Prostate gland (tissue), 2 donors: ENCODE data around the gene KCNK15.

ENCODE experiments used
- CTCF ChIP-seq, 4 experiments: fragments of 200-600 bp in 2 of 4; fragments of 450-650 bp in 2 of 4; sonication (generic) in 2 of 4; IDR thresholded peaks; 1 replicate in 3 of 4; 2 replicates in 1 of 4; pipeline ENCODE4 v1.5.1; 2016 to 2019; ENCODE audit warnings: antibody characterized with exemption in 4 of 4, mild to moderate bottlenecking in 2 of 4, moderate library complexity in 2 of 4
- POLR2A ChIP-seq: fragments of 450-650 bp; IDR thresholded peaks from one replicate; pipeline ENCODE4 v1.6.1; 2016; ENCODE audit warnings: antibody characterized with exemption, mild to moderate bottlenecking
- POLR2AphosphoS5 ChIP-seq: sonication (generic); formaldehyde crosslinking; IDR thresholded peaks from one replicate; pipeline ENCODE4 v1.6.1; 2017; ENCODE audit warnings: antibody characterized with exemption

GRCh38 chr20:44758247-44759101 is 12.8 kb downstream of the KCNK15 start:
- TF ChIP-seq POLR2AphosphoS5, result no peak
- TF ChIP-seq CTCF (IDR thresholded peaks at IDR 0.05), result no peak
- TF ChIP-seq POLR2A, result no peak
